ENCODE measurements around the gene PSMB7. TPM values are rescaled to one million over a fixed set of nuclear protein-coding genes. Genes with fewer than 3 reads are reported as not detected.

PSMB7 gene
- total RNA-seq, 2 experiments from 2014 or later, result 69.3 to 71.7 TPM

GRCh38 chr9:124386201-124386600 lies 29.0 kb downstream of the PSMB7 start:
- DNase-seq (no peak), ATAC-seq (ENCODE audit: poor library complexity) (no peak)
- ChIA-PET POLR2A (interaction anchor here (0.6 kb wide), 1 partner anchor 64 kb away, joined by 3 read pairs; no protein-coding TSS in a partner anchor), CTCF (no interaction called here)
- Histone ChIP-seq H3K27me3 (ENCODE audit: control insufficient read depth in 1 of 2, insufficient read depth in 2 of 2, low read length in 2 of 2) (no peaks in the 10 kb centered on the region), H3K9me3 (ENCODE audit: control insufficient read depth in 1 of 2, insufficient read depth in 1 of 2, low read length in 2 of 2) (no peaks in the 10 kb centered on the region), H3K27ac (ENCODE audit: low read depth in 1 of 2, low read length in 2 of 2) (no peak overlapping the region), H3K36me3 (ENCODE audit: insufficient read depth, low read length) (peaks cover 30% of the 10 kb centered on the region), H3K4me3 (ENCODE audit: low read length) (no peak overlapping the region), H3K4me1 (ENCODE audit: insufficient read depth, low read length) (peaks cover 6% of the 10 kb centered on the region)
- Mint-ChIP-seq H3K27me3 (no peaks in the 10 kb centered on the region), H3K9me3 (no peaks in the 10 kb centered on the region), H3K4me3 (no peak overlapping the region), H3K36me3 (ENCODE audit: low read depth) (peaks cover 59% of the 10 kb centered on the region), H3K4me1 (ENCODE audit: low read depth) (peaks cover 47% of the 10 kb centered on the region), H3K27ac (no peak overlapping the region)
- intact Hi-C loops (cut with DNase I, micrococcal nuclease), result no loop called here
- TF ChIP-seq CTCF (IDR thresholded peaks at IDR 0.05), result no peak

GRCh38 chr9:124385623-124386022 lies 29.6 kb downstream of the PSMB7 start:
- H3K9me3 Mint-ChIP-seq, result no peaks in the 10 kb centered on the region
- DNase-seq (no peak), ATAC-seq (ENCODE audit: poor library complexity) (no peak)
- Histone ChIP-seq H3K4me3 (ENCODE audit: low read length) (no peak overlapping the region), H3K27me3 (ENCODE audit: control insufficient read depth in 1 of 2, insufficient read depth in 2 of 2, low read length in 2 of 2) (no peaks in the 10 kb centered on the region), H3K9me3 (ENCODE audit: control insufficient read depth in 1 of 2, insufficient read depth in 1 of 2, low read length in 2 of 2) (no peaks in the 10 kb centered on the region), H3K36me3 (ENCODE audit: insufficient read depth, low read length) (peaks cover 30% of the 10 kb centered on the region), H3K4me1 (ENCODE audit: insufficient read depth, low read length) (peaks cover 6% of the 10 kb centered on the region), H3K27ac (ENCODE audit: low read depth in 1 of 2, low read length in 2 of 2) (no peak overlapping the region)
- intact Hi-C loops (cut with DNase I, micrococcal nuclease), result no loop called here
- H3K4me1 Mint-ChIP-seq (ENCODE audit: low read depth), result peaks cover 41% of the 10 kb centered on the region
- H3K4me3 Mint-ChIP-seq, result no peak overlapping the region
- no peak for TF ChIP-seq CTCF (IDR thresholded peaks at IDR 0.05)
- ChIA-PET POLR2A (no interaction called here), CTCF (no interaction called here)
- peaks cover 64% of the 10 kb centered on the region for H3K36me3 Mint-ChIP-seq (ENCODE audit: low read depth)
- H3K27ac Mint-ChIP-seq, result no peak overlapping the region
- no peaks in the 10 kb centered on the region for H3K27me3 Mint-ChIP-seq

- no peak for TF ChIP-seq CTCF (IDR thresholded peaks at IDR 0.05)
- Histone ChIP-seq H3K27ac (ENCODE audit: low read depth in 1 of 2, low read length in 2 of 2) (no peak overlapping the region), H3K4me3 (ENCODE audit: low read length) (no peak overlapping the region), H3K36me3 (ENCODE audit: insufficient read depth, low read length) (peaks cover 30% of the 10 kb centered on the region), H3K9me3 (ENCODE audit: control insufficient read depth in 1 of 2, insufficient read depth in 1 of 2, low read length in 2 of 2) (no peaks in the 10 kb centered on the region), H3K4me1 (ENCODE audit: insufficient read depth, low read length) (peaks cover 6% of the 10 kb centered on the region), H3K27me3 (ENCODE audit: control insufficient read depth in 1 of 2, insufficient read depth in 2 of 2, low read length in 2 of 2) (no peaks in the 10 kb centered on the region)
- Mint-ChIP-seq H3K4me3 (no peak overlapping the region), H3K4me1 (ENCODE audit: low read depth) (peaks cover 36% of the 10 kb centered on the region), H3K36me3 (ENCODE audit: low read depth) (peaks cover 69% of the 10 kb centered on the region), H3K27ac (no peak overlapping the region), H3K9me3 (no peaks in the 10 kb centered on the region), H3K27me3 (no peaks in the 10 kb centered on the region)
- intact Hi-C loops (cut with DNase I, micrococcal nuclease), result no loop called here
- DNase-seq, result no peak
- ChIA-PET POLR2A (no interaction called here), CTCF (no interaction called here)
- ATAC-seq (ENCODE audit: poor library complexity), result no peak
Observed at GRCh38 chr9:124384846-124385245, 30.4 kb downstream of the PSMB7 start.

All from CD4-positive, alpha-beta T cell (primary cell).